ENCODE measurements around the gene WNT6.

Gene WNT6

DNA sequence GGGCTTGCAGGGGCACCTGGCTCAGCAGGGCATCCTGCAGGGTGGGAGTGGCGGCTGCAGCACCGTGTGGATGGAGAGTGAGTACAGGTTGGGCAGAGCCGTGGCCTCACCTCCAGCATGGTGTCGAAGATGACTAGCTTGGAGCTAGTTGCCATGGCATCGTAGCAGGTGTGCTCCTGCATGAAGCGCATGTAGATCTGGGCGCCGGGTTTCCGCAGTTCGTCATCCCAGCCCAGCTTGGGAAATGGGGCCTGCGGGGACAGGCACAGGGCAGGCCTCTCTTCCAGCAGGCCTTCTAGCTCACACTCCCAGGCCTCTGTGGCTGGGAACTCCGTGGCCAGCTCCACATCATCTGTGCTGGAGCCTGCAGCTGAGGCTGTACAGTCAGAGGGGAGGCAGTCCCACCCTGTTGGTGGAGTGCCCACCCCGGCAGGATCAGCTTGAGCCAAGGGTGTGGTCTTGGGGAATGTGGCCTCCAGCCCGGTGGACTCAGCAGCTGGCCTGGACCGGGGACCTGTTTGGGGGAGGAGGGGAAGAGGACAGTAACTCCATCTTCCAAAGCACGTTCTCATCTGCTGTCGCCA is 29.6 kb upstream of the WNT6 start:
- H3K4me3 ChIP-seq (ENCODE audit: insufficient read depth, low read length, poor library complexity, severe bottlenecking): no peak overlapping the region
- H3K9me3 ChIP-seq (ENCODE audit: insufficient read depth, low read length): no peaks in the 10 kb centered on the region
- no peaks in the 10 kb centered on the region for H3F3A ChIP-seq (ENCODE audit: insufficient read depth)
- no peaks in the 10 kb centered on the region for H4K20me1 ChIP-seq (ENCODE audit: low read depth, low read length)
- no peak for TF ChIP-seq EZH2phosphoT487 (conservative IDR thresholded peaks at IDR 0.05; ENCODE audit: low read length)
- TF ChIP-seq, protein P1, sequence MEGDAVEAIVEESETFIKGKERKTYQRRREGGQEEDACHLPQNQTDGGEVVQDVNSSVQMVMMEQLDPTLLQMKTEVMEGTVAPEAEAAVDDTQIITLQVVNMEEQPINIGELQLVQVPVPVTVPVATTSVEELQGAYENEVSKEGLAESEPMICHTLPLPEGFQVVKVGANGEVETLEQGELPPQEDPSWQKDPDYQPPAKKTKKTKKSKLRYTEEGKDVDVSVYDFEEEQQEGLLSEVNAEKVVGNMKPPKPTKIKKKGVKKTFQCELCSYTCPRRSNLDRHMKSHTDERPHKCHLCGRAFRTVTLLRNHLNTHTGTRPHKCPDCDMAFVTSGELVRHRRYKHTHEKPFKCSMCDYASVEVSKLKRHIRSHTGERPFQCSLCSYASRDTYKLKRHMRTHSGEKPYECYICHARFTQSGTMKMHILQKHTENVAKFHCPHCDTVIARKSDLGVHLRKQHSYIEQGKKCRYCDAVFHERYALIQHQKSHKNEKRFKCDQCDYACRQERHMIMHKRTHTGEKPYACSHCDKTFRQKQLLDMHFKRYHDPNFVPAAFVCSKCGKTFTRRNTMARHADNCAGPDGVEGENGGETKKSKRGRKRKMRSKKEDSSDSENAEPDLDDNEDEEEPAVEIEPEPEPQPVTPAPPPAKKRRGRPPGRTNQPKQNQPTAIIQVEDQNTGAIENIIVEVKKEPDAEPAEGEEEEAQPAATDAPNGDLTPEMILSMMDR (IDR thresholded peaks at IDR 0.05; ENCODE audit: insufficient read depth, low read length, poor library complexity, severe bottlenecking): no peak
- H3K79me2 ChIP-seq (ENCODE audit: insufficient read depth, low read length): no peaks in the 10 kb centered on the region
- no peak overlapping the region for H3K9ac ChIP-seq (ENCODE audit: low read length)
- H3K4me2 ChIP-seq (ENCODE audit: low read depth, low read length, poor library complexity, severe bottlenecking): no peak overlapping the region
- no peaks in the 10 kb centered on the region for H3K27me3 ChIP-seq (ENCODE audit: low read length)
- no peaks in the 10 kb centered on the region for H3K36me3 ChIP-seq (ENCODE audit: low read length)
- no peak overlapping the region for H2AFZ ChIP-seq (ENCODE audit: low read depth, low read length, severe bottlenecking)
- no peaks in the 10 kb centered on the region for H3K9me2 ChIP-seq (replicated peaks; ENCODE audit: insufficient read depth, low read length)
- H3K27ac ChIP-seq (ENCODE audit: low read depth, low read length): no peak overlapping the region

- Histone ChIP-seq H3K27ac (ENCODE audit: low read depth, low read length) (no peak overlapping the region), H3K36me3 (ENCODE audit: low read length) (no peaks in the 10 kb centered on the region), H2AFZ (ENCODE audit: low read depth, low read length, severe bottlenecking) (no peak overlapping the region), H4K20me1 (ENCODE audit: low read depth, low read length) (no peaks in the 10 kb centered on the region), H3K9ac (ENCODE audit: low read length) (no peak overlapping the region), H3F3A (ENCODE audit: insufficient read depth) (no peaks in the 10 kb centered on the region), H3K4me3 (ENCODE audit: insufficient read depth, low read length, poor library complexity, severe bottlenecking) (no peak overlapping the region), H3K79me2 (ENCODE audit: insufficient read depth, low read length) (no peaks in the 10 kb centered on the region), H3K27me3 (ENCODE audit: low read length) (no peaks in the 10 kb centered on the region), H3K9me2 (replicated peaks; ENCODE audit: insufficient read depth, low read length) (no peaks in the 10 kb centered on the region), H3K9me3 (ENCODE audit: insufficient read depth, low read length) (no peaks in the 10 kb centered on the region), H3K4me2 (ENCODE audit: low read depth, low read length, poor library complexity, severe bottlenecking) (no peak overlapping the region)
- TF ChIP-seq EZH2phosphoT487 (conservative IDR thresholded peaks at IDR 0.05; ENCODE audit: low read length): no peak
- TF ChIP-seq, protein P1 (IDR thresholded peaks at IDR 0.05; ENCODE audit: insufficient read depth, low read length, poor library complexity, severe bottlenecking): no peak
Observed at GRCh38 chr2:218830526-218831306, 28.9 kb upstream of the WNT6 start.

GRCh38 chr2:218831378-218831990 is 28.1 kb upstream of the WNT6 start, which contains the start of gene PRKAG3:
Gene PRKAG3, minus strand, starts transcription at chr2:218831803.
- no peaks in the 10 kb centered on the region for H3K9me3 ChIP-seq (ENCODE audit: insufficient read depth, low read length)
- no peaks in the 10 kb centered on the region for H4K20me1 ChIP-seq (ENCODE audit: low read depth, low read length)
- H3K27ac ChIP-seq (ENCODE audit: low read depth, low read length): no peak within 1 kb of the TSS
- no peak within 1 kb of the TSS for H3K9ac ChIP-seq (ENCODE audit: low read length)
- no peaks in the 10 kb centered on the region for H3K79me2 ChIP-seq (ENCODE audit: insufficient read depth, low read length)
- H3K4me3 ChIP-seq (ENCODE audit: insufficient read depth, low read length, poor library complexity, severe bottlenecking): no peak within 1 kb of the TSS
- H3K27me3 ChIP-seq (ENCODE audit: low read length): no peaks in the 10 kb centered on the region
- H3F3A ChIP-seq (ENCODE audit: insufficient read depth): no peaks in the 10 kb centered on the region
- H3K36me3 ChIP-seq (ENCODE audit: low read length): no peaks in the 10 kb centered on the region
- H3K9me2 ChIP-seq (replicated peaks; ENCODE audit: insufficient read depth, low read length): no peaks in the 10 kb centered on the region
- no peak within 1 kb of the TSS for H3K4me2 ChIP-seq (ENCODE audit: low read depth, low read length, poor library complexity, severe bottlenecking)
- TF ChIP-seq, protein P1 (IDR thresholded peaks at IDR 0.05; ENCODE audit: insufficient read depth, low read length, poor library complexity, severe bottlenecking): no peak
- TF ChIP-seq EZH2phosphoT487 (conservative IDR thresholded peaks at IDR 0.05; ENCODE audit: low read length): no peak
- no peak within 1 kb of the TSS for H2AFZ ChIP-seq (ENCODE audit: low read depth, low read length, severe bottlenecking)
